ENCODE measurements around the gene PNMA1.

- TF ChIP-seq RAD21 (IDR thresholded peaks at IDR 0.05; ENCODE audit: low read depth): no peak
- TF ChIP-seq TEAD4 (IDR thresholded peaks at IDR 0.05): no peak
- TF ChIP-seq NFIC (IDR thresholded peaks at IDR 0.05): no peak
- no peak for TF ChIP-seq EP300 (IDR thresholded peaks at IDR 0.05; ENCODE audit: borderline replicate concordance)
- TF ChIP-seq MAX (IDR thresholded peaks at IDR 0.05): no peak
- TF ChIP-seq TAF1 (IDR thresholded peaks at IDR 0.05; ENCODE audit: low read depth): no peak
- TF ChIP-seq CEBPB (IDR thresholded peaks at IDR 0.05): no peak
- TF ChIP-seq USF1 (IDR thresholded peaks at IDR 0.05): no peak
Measured at GRCh38 chr14:73739174-73739898, 25.2 kb upstream of the PNMA1 start.

Data from Ishikawa (cell line).